Measurements from ENCODE around the gene OTUB1. TPM values are rescaled to one million over a fixed set of nuclear protein-coding genes. Genes with fewer than 3 reads are reported as not detected.
A peak's percentile ranks its signal among the peaks of the same experiment; 100 is the strongest.

Gene OTUB1
- total and polyA plus RNA-seq, 9 of the 15 experiments (the other 6 are each of a cell fraction or from before 2014, with no cell fraction given), result 29.5 to 134 (median 66.1) TPM

DNA sequence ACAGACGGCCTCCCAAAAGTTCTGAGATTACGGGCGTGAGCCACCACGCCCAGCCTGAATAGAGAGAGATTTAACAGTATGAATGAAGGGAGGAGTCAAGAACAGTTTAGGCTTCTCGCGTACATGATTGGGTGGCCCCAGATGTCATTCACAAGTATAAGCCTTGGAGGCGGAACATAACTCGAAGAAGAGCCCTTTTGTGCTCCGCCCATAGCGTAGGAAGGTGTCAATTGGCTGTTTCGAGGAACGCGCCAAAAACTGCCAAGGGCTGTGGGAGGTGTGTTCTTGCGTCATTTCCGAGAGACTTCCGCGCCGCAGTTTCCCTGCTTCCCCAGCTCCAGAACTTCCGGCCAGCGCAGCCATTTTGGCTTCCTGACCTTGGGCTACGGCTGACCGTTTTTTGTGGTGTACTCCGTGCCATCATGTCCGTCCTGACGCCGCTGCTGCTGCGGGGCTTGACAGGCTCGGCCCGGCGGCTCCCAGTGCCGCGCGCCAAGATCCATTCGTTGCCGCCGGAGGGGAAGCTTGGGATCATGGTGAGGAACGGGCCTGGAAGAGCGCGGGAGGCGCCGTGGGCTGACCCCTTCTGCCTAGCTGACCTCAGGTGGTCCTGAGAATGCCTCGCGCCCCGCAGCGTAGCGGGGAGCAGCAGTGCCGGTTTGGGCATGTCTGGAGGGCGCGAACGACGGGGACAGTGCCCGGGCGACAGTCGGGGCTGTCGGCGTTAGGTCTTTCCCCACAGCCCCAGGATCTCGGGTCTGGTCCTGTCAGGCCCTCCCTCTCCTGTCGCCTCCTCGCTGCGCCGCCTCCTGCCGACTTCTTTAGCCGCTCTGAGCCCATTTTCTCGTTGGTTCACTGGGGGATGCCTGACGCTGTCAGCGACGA lies 11.7 kb upstream of the OTUB1 start, which contains the start of gene COX8A (continued):
- TF ChIP-seq ARID4B (CRISPR knock-in tag; IDR thresholded peaks at IDR 0.05) (peak; percentile 82), NR0B1 (IDR thresholded peaks at IDR 0.05; ENCODE audit: partially characterized antibody) (no peak), CBX8 (IDR thresholded peaks at IDR 0.05; ENCODE audit: borderline replicate concordance, extremely low read depth, low read depth, low read length, poor library complexity, severe bottlenecking) (no peak), ZNF282 (CRISPR knock-in tag; IDR thresholded peaks at IDR 0.05) (no peak), USF1 (CRISPR knock-in tag; IDR thresholded peaks at IDR 0.05) (0 out of 2 replicates have a peak, but pooled peaks have one; percentile 33), FOXA1 (IDR thresholded peaks at IDR 0.05; ENCODE audit: borderline replicate concordance) (no peak), MTF1 (CRISPR knock-in tag; IDR thresholded peaks at IDR 0.05; ENCODE audit: borderline replicate concordance) (no peak), ZBTB49 (CRISPR knock-in tag; IDR thresholded peaks at IDR 0.05; ENCODE audit: borderline replicate concordance) (peak; percentile 96; the same call in 1 of the 2 replicates)
- TF ChIP-seq, protein P1, sequence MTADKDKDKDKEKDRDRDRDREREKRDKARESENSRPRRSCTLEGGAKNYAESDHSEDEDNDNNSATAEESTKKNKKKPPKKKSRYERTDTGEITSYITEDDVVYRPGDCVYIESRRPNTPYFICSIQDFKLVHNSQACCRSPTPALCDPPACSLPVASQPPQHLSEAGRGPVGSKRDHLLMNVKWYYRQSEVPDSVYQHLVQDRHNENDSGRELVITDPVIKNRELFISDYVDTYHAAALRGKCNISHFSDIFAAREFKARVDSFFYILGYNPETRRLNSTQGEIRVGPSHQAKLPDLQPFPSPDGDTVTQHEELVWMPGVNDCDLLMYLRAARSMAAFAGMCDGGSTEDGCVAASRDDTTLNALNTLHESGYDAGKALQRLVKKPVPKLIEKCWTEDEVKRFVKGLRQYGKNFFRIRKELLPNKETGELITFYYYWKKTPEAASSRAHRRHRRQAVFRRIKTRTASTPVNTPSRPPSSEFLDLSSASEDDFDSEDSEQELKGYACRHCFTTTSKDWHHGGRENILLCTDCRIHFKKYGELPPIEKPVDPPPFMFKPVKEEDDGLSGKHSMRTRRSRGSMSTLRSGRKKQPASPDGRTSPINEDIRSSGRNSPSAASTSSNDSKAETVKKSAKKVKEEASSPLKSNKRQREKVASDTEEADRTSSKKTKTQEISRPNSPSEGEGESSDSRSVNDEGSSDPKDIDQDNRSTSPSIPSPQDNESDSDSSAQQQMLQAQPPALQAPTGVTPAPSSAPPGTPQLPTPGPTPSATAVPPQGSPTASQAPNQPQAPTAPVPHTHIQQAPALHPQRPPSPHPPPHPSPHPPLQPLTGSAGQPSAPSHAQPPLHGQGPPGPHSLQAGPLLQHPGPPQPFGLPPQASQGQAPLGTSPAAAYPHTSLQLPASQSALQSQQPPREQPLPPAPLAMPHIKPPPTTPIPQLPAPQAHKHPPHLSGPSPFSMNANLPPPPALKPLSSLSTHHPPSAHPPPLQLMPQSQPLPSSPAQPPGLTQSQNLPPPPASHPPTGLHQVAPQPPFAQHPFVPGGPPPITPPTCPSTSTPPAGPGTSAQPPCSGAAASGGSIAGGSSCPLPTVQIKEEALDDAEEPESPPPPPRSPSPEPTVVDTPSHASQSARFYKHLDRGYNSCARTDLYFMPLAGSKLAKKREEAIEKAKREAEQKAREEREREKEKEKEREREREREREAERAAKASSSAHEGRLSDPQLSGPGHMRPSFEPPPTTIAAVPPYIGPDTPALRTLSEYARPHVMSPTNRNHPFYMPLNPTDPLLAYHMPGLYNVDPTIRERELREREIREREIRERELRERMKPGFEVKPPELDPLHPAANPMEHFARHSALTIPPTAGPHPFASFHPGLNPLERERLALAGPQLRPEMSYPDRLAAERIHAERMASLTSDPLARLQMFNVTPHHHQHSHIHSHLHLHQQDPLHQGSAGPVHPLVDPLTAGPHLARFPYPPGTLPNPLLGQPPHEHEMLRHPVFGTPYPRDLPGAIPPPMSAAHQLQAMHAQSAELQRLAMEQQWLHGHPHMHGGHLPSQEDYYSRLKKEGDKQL (CRISPR knock-in tag; IDR thresholded peaks at IDR 0.05; ENCODE audit: borderline replicate concordance), result no peak

Measured in K562 (cell line).